LoVo (cell line): ENCODE data around the gene ADAD2.
"Not testable (repeated sequence)": the region's sequence is repeated elsewhere in the genome, so short reads cannot be mapped to it uniquely, and the experiment has no call there.

Experiments used
- DNase-seq: peaks from one replicate; pipeline ENCODE4 v3.0.0-alpha.2; 2016; ENCODE audit warnings: low spot score

ADAD2 gene

DNA sequence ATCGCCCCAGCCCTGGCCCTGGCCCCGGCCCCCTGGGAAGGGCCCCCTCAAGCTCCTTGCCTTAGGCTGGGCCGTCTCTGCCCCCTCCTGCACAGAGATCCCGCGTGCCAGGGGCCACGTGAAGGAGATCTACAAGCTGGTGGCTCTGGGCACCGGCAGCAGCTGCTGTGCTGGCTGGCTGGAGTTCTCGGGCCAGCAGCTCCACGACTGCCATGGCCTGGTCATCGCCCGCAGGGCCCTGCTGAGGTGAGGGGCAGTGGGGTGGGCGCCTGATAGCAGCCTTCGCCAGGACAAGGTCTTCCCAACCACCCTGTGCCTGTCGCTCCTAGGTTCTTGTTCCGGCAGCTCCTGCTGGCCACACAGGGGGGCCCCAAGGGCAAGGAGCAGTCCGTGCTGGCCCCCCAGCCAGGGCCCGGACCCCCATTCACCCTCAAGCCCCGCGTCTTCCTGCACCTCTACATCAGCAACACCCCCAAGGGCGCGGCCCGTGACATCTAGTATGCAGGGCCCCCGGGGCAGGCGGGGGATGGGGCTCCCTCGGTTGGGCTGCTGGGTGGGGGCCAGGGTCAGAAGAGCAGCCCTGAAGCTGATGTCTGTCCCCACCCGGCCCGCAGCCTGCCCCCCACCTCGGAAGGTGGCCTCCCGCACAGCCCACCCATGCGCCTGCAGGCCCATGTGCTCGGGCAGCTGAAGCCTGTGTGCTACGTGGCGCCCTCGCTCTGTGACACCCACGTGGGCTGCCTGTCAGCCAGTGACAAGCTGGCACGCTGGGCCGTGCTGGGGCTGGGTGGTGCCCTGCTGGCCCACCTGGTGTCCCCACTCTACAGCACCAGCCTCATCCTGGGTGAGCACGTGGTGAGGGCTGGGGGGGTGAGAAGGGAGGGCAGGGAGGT lies 4.5 kb downstream of the ADAD2 start:
- no peak for DNase-seq

DNA sequence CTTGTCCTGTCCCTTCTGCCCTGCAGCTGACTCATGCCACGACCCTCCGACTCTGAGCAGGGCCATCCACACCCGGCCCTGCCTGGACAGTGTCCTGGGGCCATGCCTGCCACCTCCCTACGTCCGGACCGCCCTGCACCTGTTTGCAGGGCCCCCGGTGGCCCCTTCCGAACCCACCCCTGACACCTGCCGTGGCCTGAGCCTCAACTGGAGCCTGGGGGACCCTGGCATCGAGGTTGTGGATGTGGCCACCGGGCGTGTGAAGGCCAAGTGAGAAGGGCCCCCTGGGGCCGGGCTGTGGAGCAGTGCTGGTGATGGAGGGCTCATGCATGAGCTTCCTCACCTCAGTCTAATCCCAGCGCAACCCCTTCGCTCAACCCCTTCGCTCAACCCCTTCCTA lies 5.1 kb downstream of the ADAD2 start:
- DNase-seq = no peak

DNA sequence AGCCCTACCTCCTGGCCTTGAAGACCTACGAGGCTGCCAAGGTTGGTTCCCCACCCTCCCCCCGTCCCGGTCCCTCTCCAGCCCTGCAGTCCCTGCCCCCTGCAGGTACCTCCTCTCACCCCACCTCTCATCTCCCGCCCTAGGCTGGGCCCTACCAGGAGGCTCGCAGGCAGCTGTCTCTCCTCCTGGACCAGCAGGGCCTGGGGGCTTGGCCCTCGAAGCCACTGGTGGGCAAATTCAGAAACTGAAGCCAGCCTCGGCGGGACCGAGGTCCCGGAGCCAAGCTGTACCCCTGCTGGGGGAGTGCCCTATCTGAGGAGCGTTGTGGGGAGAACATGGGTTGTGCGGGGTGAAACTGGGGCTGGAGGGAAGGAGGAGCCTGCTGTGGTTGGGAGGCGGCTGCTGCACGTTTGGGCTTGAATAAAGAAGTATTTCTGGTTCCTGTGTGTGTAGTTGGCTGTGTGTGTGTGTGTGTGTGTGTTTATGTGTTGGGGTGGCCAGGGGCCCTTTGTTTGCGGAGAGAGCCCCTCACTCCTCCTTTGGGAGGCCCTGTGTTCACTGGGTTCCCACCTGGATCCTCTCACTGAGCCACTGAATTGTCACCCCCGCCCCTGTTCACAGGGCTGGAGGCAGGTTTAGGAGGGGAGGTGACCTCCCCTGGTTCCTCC lies 5.9 kb downstream of the ADAD2 start:
- no peak for DNase-seq

DNA sequence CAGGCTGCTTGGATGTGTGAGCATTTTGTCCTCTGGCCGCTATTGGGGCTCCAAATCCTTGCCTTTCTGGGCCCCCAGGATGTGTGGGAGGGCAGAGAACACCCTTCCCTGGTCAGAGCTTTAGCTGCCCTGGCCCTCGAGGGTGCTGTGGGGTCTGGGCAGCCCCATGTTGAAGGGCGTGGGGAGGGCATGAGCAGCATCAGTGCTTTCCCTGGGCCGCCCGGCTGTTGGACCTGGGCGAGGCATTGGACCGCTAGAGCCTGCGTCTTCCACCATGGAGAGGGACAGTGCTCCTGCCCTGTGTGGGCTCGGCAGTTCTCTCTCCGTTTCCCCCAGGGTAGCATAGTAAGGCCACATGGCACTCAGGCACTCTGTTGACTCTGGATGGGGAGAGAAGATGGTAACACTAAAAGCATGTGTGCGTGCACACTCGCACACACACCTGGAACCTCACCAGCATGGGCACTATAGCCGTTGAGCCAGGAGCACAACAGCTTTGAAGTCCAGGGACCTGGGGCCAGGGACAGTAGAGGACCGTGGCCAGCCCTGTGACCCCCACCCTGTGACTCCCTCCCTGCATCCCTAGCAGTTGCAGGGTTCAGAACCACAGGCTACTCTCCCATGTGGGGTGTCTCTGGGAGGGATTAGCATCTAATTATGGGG lies 6.6 kb downstream of the ADAD2 start:
- DNase-seq = no peak

DNA sequence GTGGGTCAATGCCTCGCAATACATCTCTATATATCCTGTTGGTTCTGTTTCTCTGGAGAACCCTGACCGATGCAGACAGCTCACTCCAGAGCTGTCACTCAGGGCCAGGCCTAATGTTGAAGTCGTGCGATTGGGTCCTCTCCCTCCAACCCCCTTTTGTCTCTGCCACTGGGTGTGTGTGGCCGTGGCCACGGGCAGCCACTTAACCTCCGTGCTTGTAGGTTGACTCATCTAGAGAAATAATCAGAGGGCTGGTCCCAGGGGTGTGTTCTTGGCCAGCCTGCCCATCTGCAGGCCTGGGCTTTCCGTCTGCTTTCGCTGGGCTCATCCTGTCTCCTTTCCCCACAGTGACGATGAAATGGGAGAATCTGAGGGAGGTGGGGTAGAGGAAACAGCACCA lies 7.4 kb downstream of the ADAD2 start:
- DNase-seq = peak; percentile 12

DNA sequence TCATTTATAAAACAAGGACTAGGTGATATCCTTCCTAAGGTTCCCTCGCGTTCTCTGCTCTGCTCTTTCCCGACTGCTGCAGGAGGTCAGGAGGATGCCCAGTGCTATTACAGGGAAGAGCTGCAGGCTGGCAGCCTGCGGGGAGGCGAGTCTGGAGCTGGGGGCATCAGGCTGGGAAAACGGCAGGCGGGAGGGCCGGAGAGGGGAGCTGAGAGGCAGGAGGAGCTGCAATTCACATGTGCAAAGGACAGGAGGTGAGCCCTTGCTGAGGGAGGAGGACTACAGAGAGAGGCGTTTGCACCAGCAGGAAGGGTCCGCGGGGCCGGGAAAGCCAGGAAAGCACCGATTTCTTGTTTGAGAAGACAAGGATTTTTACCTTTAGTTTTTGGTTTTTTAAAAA lies 8.1 kb downstream of the ADAD2 start:
- DNase-seq = no peak

DNA sequence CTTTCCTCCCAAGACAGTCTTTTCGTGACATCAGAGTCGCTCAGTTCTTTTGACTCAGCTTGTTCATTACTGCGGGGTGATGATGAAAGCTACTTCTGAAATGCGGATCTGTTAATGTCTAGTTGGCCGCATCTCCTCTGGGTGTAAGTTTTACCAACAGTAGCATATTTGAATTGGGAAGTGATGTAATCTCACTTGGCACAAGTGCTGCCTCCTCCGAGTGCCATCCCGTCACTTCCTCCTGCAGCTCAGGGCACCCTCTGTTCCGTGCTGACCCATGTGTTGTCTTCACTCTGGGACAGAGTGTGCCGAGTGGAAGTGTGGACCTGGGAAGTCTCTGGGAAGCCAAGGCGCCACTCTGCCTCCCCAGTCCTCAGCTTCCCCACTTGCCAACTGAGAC lies 8.9 kb downstream of the ADAD2 start:
- no peak for DNase-seq

DNA sequence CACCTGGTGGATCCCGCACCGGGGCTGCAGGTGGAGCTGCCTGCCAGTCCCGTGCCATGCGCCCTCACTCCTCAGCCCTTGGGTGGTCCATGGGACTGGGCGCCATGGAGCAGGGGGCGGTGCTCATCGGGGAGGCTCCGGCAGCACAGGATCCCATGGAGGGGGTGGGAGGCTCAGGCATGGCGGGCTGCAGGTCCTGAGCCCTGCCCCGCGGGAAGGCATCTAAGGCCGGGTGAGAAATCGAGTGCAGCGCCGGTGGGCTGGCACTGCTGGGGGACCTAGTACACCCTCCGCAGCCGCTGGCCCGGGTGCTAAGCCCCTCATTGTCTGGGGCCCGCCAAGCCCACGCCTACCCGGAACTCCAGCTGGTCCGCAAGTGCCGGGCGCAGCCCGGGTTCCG lies 13.6 kb downstream of the ADAD2 start:
- DNase-seq = not testable (repeated sequence)

DNA sequence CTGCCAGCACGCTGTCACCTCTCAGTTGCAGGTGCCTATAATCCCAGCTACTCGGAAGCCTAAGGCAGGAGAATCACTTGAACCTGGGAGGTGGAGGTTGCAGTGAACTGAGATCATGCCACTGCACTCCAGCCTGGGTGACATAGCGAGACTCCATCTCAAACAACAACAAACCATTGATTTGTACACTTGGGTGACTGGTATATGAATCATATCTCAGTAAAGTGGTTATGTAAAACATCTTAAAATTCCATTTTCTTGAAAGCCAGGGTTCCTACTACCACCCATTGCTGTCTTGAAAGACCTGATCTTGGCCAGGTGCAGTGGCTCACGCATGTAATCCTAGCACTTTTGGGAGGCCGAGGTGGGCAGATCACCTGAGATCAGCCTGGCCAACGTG lies 14.2 kb downstream of the ADAD2 start:
- DNase-seq = not testable (repeated sequence)

DNA sequence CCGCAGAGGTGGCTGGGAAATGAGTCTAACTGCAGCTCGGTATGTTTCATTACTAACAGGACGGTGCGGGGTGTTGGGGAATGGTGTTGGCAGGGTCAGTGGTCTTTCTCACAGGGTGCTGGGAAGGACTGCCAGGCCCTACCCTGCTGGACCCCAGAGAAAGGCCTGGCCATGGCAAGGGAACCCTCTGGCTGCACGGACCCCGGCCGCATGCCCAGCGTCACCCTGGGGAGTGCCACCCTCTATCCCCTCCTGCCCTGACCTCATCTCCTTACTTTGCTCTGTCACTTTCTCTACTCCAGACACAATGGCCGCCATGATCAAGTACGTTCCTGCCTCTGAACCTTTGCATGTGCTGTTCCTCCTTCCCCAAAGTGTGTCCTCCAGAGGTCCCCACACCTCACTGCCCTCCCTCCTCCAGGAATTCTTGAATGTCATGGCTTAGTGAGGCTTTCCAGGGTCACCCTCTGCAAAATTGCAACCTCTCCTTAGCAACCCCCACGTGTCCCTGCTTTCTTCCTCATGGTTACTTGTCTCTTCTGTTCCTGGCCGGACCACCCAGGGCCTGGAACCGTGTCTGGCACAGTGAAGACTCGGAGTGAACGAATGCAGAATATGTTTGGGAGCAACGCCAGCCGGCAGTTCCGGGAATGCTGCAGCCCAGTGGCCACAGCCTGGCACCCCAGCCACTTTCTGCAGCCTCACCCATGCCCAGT lies 15.2 kb downstream of the ADAD2 start:
- no peak for DNase-seq

DNA sequence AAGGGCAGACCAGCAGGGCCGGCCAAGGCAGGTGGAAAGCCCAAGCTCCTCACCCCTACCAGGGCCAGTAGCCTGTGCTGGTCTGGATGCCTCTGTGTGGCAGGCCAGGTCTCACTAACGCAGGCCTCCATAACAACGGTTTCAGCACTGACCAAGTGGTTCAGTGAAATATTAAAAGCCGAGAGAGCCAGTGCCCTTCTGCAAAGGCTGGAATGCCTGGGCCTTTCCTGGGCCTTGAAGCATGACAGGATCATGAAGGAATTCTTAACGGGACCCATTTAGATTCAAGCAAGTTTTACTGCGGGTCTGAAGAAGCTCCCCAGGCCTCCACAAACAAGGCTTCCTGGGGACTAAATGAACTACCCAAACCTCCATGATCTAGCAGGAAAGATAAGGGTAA lies 16.3 kb downstream of the ADAD2 start:
- no peak for DNase-seq

DNA sequence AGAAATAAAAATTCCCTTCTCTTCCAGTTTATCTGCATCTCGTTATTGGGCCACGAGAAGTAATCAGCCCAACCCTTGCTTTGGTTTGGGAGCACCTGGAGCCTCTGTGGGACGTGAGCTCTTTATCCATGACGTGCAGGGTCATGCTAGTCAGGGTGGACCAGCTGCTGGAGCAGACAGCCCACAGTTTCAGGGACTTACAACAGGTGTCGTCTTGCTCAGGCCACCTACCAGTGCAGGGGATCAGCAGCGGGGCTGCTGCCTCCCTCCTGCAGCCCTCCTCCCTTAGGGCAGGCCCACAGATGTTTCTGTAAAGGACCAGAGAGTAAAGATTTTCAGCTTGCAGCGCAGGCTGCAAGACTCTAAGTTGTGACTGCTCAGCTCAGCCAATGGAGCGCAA lies 16.9 kb downstream of the ADAD2 start:
- no peak for DNase-seq

DNA sequence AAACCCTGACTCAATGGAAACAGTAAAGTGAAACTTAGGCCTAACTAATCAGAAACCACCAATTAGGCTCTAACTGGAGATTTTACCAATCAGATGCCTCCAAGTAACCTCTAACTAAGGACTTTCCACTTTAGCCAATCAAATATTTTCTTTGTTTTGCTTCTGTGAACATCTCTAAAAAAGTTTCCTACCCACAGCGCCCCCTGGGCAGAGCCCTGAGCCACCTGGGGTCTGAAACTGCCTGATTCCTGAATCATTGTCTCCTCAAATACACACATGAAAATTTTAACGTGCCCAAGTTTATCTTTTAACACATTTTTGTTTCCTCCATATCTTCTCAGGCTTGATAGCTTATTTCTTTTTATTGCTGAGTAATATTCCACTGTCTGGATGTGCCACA lies 19.0 kb downstream of the ADAD2 start:
- no peak for DNase-seq

DNA sequence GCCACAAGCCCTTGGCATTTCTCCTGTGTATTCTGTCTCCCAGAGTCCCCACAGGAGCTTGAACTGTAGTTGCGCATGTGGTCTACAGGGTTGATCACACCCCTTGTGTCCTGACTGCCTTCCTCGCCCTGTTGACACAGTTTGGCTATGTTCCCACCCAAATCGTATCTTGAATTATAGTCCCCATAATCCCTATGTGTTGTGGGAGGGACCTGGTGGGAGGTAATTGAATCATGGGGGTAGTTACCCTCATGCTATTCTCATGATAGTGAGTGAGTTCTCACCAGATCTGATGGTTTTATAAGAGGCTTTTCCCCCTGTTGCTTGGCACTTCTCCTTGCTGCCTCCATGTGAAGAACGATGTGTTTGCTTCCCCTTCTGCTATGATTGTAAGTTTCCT lies 21.2 kb downstream of the ADAD2 start:
- DNase-seq = no peak

DNA sequence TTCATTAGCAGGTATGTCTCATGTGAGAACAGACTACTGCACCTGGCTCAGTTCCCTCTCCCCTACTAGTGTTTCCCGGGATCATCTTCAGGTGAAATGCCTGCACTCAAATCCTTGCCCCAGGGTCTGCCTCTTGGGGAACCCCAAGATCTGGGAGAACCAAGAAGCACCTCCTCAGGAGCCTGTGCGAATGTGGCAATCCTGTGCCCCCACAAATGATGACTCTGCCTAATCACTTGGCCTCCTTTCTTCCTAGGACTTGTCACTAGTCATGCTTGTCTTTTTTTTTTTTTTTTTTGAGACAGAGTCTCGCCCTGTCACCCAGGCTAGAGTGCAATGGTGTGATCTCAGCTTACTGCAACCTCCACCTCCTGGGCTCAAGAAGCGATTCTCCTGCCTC lies 21.7 kb downstream of the ADAD2 start:
- no peak for DNase-seq

DNA sequence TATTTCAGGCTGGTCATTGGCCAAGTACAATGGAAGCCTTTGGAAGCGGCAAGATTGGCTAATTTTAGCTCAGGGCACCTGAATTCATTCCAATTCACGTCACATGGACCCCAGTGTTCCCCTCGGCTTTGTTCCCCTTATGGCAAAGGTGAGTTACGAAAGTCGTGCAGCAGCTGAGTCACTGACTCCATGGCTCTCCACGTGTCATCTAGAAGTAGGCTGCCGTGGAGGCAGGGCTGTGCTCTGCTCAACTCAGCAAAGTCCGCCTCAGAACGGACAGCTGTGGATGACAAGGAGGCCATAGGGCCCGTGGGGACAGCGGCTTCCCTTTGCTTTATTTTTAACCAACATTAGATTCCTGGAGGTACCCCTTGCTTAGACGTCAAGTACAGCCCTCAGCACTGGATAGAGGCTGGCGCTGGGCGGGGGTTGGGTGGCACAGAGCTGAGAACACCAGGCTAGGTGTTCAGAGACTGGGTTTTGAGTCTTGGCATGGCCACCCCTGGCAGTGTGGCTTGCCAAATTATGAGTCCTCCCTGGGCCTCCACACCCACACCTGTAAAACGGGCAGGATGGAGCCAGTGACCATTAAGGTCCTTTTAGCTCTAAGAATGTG lies 23.6 kb downstream of the ADAD2 start:
- no peak for DNase-seq

DNA sequence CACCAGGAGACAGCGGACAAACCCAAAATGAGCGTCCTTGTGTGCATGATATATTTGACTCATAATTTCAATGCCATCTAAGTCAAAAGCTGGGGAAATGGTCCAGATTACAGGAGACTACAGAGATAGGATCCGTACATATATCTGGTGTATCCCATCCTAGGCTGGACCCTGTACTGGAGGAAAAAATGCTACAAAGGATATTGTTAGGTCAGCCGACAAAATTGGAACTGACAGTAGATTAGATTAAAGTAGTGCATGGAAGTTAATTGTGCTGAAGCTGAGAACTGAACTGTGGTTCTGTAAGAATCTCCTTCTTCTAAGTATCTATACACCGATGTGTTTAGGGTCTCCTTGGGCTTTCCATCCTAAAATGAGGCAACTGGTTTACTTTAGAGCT lies 24.6 kb downstream of the ADAD2 start:
- DNase-seq = no peak

DNA sequence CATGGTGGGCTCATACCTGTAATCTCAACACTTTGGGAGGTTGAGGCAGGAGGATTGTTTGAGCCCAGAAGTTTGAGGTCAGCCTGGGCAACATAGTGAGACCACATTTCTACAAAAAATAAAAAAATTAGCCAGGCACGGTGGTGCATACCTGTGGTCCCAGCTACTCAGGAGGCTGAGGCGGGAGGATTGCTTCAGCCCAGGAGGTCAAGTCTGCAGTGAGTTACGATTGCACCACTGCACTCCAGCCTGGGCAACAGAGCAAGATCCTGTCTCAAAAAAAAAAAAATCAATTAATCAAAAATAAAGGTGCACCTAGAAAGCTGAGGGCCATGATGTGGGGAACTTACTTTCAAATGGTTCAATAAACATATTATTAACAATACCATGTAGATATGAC lies 25.2 kb downstream of the ADAD2 start:
- not testable (repeated sequence) for DNase-seq

DNA sequence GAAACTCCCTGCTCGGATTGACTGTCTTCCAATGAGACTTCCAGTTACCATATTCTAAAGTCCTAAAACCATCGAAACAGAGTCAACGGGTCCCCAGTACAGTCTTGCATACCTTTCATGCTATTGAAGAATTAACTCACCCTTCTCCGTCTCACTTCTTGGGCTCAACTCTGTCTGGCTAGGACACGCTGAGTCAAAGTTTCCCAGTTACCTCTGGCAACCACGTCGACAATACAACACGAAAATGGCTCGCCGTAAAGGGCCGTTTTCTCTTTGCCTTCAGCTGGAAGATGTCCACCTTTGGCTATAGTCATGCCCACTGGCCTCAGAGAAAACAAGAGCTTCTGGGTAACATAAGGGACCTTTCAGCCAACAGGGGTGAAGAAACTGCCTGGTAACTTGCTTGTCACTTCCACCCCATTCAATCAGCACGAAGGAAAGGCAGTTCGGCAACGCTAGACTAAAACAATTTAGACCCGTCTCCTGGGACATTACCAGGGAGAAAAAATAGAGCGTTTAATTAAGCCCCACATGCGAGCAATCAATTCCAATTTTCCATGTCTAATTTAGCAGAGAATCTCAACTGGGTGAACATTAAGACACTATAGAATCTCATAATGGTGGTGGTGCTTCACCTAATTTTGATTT lies 27.3 kb downstream of the ADAD2 start:
- no peak for DNase-seq

DNA sequence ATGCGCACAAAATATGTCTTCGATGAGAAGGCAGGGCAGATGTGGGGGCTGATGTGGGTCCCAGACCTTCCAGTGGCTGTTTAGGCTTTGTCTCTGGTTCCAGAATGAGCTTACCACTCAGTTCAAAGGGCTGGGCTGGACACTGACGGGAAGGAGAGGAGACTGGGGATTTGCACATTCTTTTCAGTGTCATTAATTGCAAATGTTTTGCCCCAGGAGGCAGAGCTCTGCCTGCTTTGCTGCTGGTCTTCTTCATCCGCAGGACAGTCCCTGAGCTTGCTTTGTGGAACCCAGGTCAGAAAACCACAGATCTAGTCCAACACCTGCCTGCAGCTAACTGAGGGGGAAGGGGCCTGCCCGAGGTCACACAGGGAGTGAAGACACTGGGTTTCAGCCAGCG lies 28.0 kb downstream of the ADAD2 start:
- DNase-seq = no peak

DNA sequence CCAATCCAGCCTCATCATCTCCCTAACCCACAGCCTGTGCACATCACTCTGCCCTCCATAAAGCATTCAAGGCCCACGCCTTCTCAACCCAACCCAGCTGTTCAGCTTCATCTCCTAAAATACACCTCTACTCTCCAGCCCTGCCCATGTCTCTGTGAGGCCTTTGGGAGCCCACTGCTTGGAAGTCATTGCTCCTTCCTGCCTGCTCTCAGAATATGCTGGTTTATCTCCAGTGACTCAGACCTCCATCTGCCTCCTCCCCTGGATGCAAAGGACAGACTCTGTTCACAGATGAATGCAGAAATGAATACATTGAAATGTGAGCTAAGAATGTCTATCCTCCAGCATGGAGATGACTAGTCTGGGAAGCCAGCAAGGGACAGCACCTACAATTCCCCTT lies 29.9 kb downstream of the ADAD2 start:
- DNase-seq = no peak

DNA sequence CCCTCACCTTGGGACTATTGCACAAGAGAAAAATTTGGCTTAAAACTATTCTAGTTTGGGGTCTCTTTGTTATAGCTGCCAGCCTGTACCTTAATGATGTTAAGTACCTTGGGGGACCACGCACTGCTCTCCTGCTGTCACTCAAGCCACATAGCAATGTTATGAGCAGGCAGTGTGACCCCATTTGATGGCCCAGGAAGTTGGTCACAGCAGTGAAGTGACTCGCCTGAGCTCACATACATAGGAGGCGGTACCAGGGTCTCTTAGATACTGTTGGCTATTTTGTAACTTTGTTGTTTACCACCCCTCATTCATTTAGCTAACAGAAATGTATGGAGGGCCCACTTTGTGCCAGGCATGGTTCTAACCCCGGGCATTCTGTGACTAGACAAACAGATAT lies 32.5 kb downstream of the ADAD2 start:
- DNase-seq = no peak
